Measurements from ENCODE around the gene HTR1D.
"Not testable (repeated sequence)": the region's sequence is repeated elsewhere in the genome, so short reads cannot be mapped to it uniquely, and the experiment has no call there.

HTR1D gene, protein sequence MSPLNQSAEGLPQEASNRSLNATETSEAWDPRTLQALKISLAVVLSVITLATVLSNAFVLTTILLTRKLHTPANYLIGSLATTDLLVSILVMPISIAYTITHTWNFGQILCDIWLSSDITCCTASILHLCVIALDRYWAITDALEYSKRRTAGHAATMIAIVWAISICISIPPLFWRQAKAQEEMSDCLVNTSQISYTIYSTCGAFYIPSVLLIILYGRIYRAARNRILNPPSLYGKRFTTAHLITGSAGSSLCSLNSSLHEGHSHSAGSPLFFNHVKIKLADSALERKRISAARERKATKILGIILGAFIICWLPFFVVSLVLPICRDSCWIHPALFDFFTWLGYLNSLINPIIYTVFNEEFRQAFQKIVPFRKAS

DNA sequence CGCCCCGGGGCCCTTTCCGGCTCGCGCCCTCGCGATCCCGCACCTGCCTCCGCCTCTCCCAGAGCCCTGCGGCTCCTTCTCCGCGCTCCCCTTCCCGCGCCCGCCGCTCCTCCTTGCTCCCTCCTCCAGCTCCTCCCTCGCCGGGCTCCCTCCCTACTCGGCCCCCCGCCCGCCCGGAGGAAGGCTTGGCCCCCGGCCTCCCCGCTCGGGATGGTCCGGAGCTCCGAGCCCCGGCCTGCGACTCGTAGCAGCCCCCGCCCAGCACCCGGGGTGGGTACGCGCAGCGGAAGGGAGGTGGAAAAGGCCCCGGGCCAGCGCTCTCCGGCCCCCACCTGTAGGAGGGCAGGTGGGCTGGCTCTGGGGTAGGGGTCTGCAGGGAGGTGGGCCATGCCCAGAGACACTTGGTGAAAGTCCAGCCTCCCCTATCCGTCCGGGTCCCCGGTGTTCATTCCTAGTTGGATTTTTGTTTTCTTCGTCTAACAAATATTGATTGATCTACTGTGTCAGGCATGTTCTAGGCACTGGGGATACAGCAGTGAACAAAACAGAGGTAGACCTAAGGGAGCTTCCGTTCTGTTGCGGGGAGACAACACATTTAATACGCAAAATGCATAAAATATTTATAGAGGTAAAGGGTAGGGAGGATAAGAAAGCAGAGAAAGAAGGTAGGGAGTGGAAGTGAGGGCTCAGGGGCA, at the start of gene HTR1D:
TSS of gene HTR1D (minus strand) at position 82 of the 695 bp plus-strand sequence. CDS start 23,283 bp downstream, outside the sequence.
- Mint-ChIP-seq H3K9me3 (no peaks in the 10 kb centered on the region), H3K36me3 (ENCODE audit: low read depth) (no peaks in the 10 kb centered on the region), H3K4me1 (ENCODE audit: low read depth) (peaks cover 4% of the 10 kb centered on the region), H3K4me3 (peak within 1 kb of the TSS; percentile 5), H3K27me3 (peaks cover 64% of the 10 kb centered on the region), H3K27ac (no peak within 1 kb of the TSS)
- DNase-seq = peak; percentile 43

DNA sequence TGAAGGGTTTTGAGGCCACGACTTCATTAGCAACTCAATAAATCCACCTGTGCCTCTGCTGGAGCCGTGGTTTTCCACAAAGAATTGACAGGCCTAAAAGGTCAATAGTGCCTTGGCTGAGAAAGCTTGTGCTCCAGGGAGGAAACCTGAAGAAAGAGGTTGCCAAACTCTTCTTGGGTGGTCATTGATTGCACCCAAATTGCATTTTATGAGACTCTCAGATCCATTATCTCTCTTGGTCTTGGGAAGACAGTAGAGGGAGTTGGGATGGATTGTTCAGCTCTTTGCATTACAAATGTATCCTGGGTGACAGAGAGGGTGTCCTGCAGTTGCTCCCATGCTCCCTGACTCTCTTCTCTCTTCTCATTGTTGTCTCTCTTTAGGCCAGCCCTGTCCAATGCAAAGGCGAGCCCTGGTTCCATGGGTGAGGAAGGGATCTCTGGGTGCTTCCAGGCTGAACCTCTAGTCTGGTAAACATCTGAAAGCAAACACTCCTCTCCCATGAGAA, 46.1 kb upstream of the HTR1D start:
- no peak for DNase-seq
- Mint-ChIP-seq H3K4me3 (no peak overlapping the region), H3K36me3 (ENCODE audit: low read depth) (no peaks in the 10 kb centered on the region), H3K27me3 (no peaks in the 10 kb centered on the region), H3K27ac (no peak overlapping the region), H3K4me1 (ENCODE audit: low read depth) (no peaks in the 10 kb centered on the region), H3K9me3 (no peaks in the 10 kb centered on the region)

DNA sequence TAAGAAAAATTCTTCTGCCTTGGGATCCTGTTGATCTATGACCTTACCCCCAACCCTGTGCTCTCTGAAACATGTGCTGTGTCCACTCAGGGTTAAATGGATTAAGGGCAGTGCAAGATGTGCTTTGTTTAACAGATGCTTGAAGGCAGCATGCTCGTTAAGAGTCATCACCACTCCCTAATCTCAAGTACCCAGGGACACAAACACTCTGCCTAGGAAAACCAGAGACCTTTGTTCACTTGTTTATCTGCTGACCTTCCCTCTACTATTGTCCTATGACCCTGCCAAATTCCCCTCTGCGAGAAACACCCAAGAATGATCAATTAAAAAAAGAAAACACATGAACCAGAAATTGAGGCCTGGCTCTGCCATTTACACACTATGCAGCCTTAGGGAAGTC, 40.8 kb upstream of the HTR1D start:
- H3K36me3 Mint-ChIP-seq (ENCODE audit: low read depth); H3K4me1 Mint-ChIP-seq (ENCODE audit: low read depth); H3K4me3 Mint-ChIP-seq; H3K27ac Mint-ChIP-seq; H3K27me3 Mint-ChIP-seq; H3K9me3 Mint-ChIP-seq; DNase-seq: not testable (repeated sequence)

DNA sequence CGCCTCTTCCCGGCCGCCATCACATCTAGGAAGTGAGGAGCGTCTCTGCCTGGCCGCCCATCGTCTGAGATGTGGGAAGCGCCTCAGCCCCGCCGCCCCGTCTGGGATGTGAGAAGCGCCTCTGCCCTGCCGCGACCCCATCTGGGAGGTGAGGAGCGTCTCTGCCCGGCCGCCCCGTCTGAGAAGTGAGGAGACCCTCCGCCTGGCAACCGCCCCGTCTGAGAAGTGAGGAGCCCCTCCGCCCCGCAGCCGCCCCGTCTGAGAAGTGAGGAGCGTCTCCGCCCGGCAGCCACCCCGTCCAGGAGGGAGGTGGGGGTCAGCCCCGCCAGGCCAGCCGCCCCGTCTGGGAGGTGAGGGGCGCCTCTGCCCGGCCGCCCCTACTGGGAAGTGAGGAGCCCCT, 40.1 kb upstream of the HTR1D start:
- not testable (repeated sequence) for H3K9me3 Mint-ChIP-seq; H3K36me3 Mint-ChIP-seq (ENCODE audit: low read depth); DNase-seq; H3K27ac Mint-ChIP-seq; H3K4me1 Mint-ChIP-seq (ENCODE audit: low read depth); H3K27me3 Mint-ChIP-seq; H3K4me3 Mint-ChIP-seq

DNA sequence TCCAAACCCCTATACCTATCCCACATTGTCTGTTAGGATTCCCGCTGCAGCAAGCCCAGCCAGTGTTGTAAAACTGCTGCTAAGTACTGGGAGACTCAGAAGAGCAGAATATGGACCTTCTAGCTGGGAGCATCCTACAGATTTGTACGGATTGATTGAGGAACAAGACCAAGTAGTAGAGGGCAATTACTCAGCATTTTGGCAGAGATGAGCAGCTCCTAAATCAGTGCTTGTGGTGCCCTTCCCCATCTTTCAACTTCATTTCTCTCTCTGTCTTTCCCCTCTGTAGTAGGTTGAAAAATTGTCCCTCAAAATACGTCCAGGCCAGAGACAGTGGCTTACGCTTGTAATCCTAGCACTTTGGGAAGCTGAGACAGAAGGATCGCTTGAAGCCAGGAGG, 37.3 kb upstream of the HTR1D start:
- DNase-seq = no peak

DNA sequence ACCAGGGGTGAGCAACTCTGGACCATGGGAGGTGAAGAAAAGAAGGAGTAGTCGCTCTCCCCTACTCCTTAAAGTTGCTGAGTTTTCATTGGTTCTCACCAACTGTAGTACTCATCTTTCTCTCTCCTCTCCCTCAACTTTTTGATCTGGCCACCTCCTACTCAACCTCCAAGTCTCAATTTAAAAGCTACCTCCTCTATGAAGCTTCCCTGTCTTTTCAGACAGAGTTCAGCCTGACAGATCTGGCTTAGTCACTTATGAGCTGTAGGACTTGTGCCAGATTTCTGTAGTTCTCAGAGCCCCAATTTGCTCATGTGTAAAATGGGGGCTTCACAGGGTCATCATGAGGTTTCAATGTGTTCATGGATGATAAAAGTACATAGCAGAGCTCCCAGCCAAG, 34.5 kb upstream of the HTR1D start:
- no peaks in the 10 kb centered on the region for H3K9me3 Mint-ChIP-seq
- DNase-seq = no peak
- no peaks in the 10 kb centered on the region for H3K36me3 Mint-ChIP-seq (ENCODE audit: low read depth)
- H3K4me3 Mint-ChIP-seq = no peak overlapping the region
- H3K27ac Mint-ChIP-seq = no peak overlapping the region
- no peaks in the 10 kb centered on the region for H3K4me1 Mint-ChIP-seq (ENCODE audit: low read depth)
- no peaks in the 10 kb centered on the region for H3K27me3 Mint-ChIP-seq

More for the DNA sequence above, 37.3 kb upstream of the HTR1D start:
- Mint-ChIP-seq H3K4me1 (ENCODE audit: low read depth) (no peaks in the 10 kb centered on the region), H3K27me3 (no peaks in the 10 kb centered on the region), H3K27ac (no peak overlapping the region), H3K36me3 (ENCODE audit: low read depth) (no peaks in the 10 kb centered on the region), H3K9me3 (no peaks in the 10 kb centered on the region), H3K4me3 (no peak overlapping the region)

DNA sequence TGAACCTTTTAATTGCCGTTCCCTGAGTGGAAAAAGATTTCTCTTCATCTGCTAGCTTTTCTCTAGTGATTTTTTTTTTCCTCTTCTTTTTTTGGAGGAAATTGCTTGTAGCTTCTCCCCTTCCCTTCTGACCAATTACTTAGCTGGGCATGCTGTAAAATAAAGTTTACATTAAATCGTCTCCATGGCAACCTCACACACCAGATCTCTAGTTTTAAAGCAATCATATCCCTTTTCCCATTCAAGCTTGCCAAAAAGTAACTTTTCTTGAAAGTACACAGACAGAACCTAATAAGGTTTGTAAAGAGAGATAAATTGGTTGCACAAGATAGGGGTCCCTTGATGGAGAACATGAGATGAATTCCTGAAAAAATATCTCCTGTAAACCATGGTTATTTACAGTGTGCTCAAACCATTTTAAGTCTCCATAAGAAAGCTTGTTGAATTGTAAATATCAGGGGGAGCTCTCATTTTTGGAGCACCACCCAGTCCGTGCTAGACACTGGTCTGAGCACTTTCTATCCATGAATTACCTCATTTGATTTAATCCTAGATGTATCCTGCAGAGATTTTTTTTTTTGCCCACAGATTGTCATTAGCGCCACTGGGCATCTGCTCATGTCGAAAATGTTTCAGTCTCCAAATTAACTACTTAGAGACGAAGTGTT, 32.6 kb upstream of the HTR1D start:
- DNase-seq = no peak
- Mint-ChIP-seq H3K4me3 (no peak overlapping the region), H3K9me3 (no peaks in the 10 kb centered on the region), H3K36me3 (ENCODE audit: low read depth) (no peaks in the 10 kb centered on the region), H3K27me3 (no peaks in the 10 kb centered on the region), H3K27ac (no peak overlapping the region), H3K4me1 (ENCODE audit: low read depth) (no peaks in the 10 kb centered on the region)

DNA sequence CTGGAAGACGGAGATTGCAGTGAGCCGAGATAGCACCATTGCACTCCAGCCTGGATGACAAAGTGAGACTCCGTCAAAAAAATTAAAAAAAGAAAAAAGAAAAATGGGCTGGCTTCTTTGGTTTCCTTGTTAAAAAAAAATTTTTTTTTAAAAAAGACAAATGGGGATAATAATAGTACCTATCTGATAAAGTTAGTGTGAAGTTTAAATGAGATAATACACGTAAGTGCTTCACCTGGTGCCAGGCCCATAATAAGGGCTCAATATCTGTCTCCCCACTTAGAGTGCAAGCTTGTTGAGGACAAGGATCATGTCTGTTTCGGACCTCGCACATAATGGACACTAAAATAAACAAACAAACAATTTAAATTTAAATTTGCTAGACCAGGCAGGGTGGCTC, 30.0 kb upstream of the HTR1D start:
- Mint-ChIP-seq H3K27me3 (no peaks in the 10 kb centered on the region), H3K27ac (no peak overlapping the region), H3K4me3 (no peak overlapping the region), H3K36me3 (ENCODE audit: low read depth) (no peaks in the 10 kb centered on the region), H3K4me1 (ENCODE audit: low read depth) (no peaks in the 10 kb centered on the region), H3K9me3 (no peaks in the 10 kb centered on the region)
- DNase-seq = no peak

DNA sequence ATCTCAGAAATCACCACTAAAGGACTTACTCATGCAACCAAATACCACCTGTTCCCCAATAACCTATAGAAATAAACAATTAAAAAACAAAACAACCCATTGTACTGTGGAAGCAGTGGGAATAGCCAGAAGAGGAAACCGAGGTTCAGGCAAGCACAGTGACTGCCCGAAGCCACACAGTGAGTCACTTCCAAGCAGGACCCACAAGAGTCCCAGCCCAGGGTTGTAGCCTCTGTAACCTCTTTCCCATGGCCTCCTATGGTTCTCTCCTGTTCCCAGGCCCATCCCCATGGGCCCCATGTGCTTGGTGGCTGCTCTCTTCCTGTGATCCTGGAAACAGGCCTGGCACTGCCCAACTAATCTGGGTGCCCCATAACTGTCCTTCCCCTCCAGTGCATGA, 29.0 kb upstream of the HTR1D start:
- Mint-ChIP-seq H3K27ac (no peak overlapping the region), H3K4me1 (ENCODE audit: low read depth) (no peaks in the 10 kb centered on the region), H3K4me3 (no peak overlapping the region), H3K27me3 (no peaks in the 10 kb centered on the region), H3K36me3 (ENCODE audit: low read depth) (no peaks in the 10 kb centered on the region), H3K9me3 (no peaks in the 10 kb centered on the region)
- DNase-seq = no peak

DNA sequence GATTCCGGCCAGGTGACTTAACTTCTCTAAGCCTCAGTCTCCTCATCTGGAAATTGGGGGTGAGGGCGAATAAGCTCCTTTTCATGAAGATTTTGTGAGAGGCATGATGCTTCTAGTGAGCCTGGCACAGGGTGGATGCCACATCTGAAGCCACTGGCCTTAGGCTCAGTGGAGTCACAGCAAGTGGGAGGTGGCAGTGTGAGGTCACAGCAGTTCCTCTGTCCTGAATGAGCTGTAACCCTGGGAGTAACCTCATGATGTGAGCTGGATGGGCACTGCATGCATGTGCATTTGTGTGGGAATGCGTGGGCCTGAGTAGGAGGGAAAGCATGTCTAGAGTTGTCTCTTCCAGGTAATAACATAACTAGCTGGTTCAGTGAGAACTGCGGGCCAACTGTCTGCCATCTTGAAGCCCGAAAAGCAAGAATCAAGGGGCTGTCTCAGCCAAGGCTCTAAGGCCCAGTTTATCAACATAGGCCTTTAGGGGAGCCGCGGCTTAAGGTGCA, 27.0 kb upstream of the HTR1D start:
- no peak for DNase-seq
- Mint-ChIP-seq H3K4me3 (no peak overlapping the region), H3K36me3 (ENCODE audit: low read depth) (no peaks in the 10 kb centered on the region), H3K27me3 (no peaks in the 10 kb centered on the region), H3K9me3 (no peaks in the 10 kb centered on the region), H3K27ac (no peak overlapping the region), H3K4me1 (ENCODE audit: low read depth) (no peaks in the 10 kb centered on the region)

DNA sequence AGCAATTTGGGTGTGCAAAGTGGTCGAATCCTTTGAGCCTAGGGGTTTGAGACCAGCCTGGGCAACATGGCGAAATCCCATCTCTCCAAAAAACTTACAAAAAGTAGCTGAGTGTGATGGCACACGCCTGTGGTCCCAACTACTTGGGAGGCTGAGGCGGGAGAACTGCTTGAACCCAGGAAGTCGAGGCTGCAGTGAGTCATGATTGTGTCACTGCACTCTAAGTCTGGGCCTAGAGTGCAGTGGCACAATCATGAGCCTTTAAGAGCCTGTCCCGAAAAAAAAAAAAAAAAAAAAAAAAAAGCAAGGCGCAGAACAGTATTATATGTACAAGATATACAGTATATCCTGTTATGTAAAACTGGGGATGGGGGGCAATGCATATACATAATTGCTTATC, 25.1 kb upstream of the HTR1D start:
- no peak for DNase-seq
- Mint-ChIP-seq H3K4me1 (ENCODE audit: low read depth) (no peaks in the 10 kb centered on the region), H3K4me3 (no peak overlapping the region), H3K9me3 (no peaks in the 10 kb centered on the region), H3K36me3 (ENCODE audit: low read depth) (no peaks in the 10 kb centered on the region), H3K27ac (no peak overlapping the region), H3K27me3 (peaks cover 15% of the 10 kb centered on the region)

DNA sequence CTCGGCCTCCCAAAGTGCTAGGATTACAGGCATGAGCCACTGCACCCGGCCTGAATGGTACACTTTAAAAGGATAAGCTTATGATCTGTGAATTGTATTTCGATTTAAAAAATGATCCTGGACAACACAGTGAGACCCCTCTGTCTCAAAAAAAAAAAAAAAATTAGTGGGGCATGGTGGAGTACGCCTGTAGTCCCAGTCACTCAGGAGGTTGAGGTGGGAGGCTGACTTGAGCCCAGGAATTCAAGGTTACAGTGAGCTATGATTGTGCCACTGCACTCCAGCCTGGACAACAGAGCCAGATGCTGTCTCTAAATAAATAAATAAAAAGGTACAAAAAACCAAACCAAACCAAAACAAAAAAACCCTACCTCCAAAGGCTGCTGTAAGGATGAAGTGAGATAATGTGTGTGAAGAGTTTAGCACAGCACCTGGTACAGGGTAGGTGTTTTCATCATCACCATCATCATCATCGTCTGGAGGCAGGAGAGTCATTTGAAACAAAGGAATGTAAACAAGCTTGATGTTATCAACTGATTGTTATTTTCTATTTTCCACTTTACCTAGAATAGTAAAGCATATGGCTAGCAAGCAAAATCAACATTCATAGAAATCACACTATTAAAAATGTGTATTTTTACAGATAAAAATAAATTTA, 22.5 kb upstream of the HTR1D start:
- Mint-ChIP-seq H3K9me3 (no peaks in the 10 kb centered on the region), H3K27ac (no peak overlapping the region), H3K36me3 (ENCODE audit: low read depth) (no peaks in the 10 kb centered on the region), H3K27me3 (peaks cover 16% of the 10 kb centered on the region), H3K4me1 (ENCODE audit: low read depth) (no peaks in the 10 kb centered on the region), H3K4me3 (no peak overlapping the region)
- no peak for DNase-seq

DNA sequence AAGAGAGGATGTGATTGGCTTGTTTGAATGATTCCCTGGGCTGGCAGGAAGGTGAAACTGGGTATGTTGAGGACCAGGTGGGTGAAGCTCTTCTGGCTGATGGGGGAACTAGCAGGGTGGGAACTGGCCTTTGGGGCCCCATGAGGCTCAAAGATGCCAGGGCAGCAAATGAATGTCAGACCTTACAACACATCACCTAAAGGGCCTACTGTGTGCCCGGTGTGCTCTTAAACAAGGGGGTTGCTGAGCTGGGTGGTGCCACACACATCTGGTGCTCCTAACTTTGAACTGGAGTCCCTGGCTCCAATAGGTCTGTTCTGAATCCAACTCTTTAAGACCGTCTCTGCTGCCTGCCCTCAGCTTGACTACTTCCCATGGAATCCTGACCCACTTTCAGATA, 21.3 kb upstream of the HTR1D start:
- DNase-seq = no peak
- H3K9me3 Mint-ChIP-seq = no peaks in the 10 kb centered on the region
- H3K4me3 Mint-ChIP-seq = no peak overlapping the region
- no peak overlapping the region for H3K27ac Mint-ChIP-seq
- H3K36me3 Mint-ChIP-seq (ENCODE audit: low read depth) = no peaks in the 10 kb centered on the region
- no peaks in the 10 kb centered on the region for H3K4me1 Mint-ChIP-seq (ENCODE audit: low read depth)
- H3K27me3 Mint-ChIP-seq = peaks cover 16% of the 10 kb centered on the region

DNA sequence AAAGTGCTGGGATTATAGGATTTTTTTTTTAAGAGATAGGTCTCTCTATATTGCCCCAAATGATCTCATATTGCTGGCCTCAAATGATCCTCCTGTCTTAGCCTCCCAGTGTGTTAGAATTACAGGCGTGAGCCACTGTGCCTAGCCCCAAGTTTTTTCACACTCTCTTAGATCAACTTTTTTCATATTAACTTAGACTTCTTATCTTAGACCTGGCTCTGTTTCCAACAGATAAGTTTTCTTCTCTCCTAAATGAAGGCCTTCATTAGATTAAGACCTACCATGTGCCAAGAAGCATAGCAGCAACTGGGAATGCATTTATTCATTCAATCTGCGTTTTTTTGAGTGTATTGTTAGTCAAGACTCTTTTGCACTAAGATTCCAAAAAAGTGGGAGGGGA, 20.2 kb upstream of the HTR1D start:
- Mint-ChIP-seq H3K27ac (no peak overlapping the region), H3K4me1 (ENCODE audit: low read depth) (no peaks in the 10 kb centered on the region), H3K36me3 (ENCODE audit: low read depth) (no peaks in the 10 kb centered on the region), H3K9me3 (no peaks in the 10 kb centered on the region), H3K27me3 (peaks cover 16% of the 10 kb centered on the region), H3K4me3 (no peak overlapping the region)
- DNase-seq = no peak
